ENCODE results near the gene SRPRA. TPM values are rescaled to one million over a fixed set of nuclear protein-coding genes. Genes with fewer than 3 reads are reported as not detected.
A peak's percentile ranks its signal among the peaks of the same experiment; 100 is the strongest.

The SRPRA gene
- total RNA-seq, 2 donors from 2014 or later: 120 to 191 TPM

- no peaks in the 10 kb centered on the region for H3K27me3 ChIP-seq
- peak overlapping the region in 2 of 4 donors; percentile 11 to 42 for H3K27ac ChIP-seq
- intact Hi-C loops (cut with DNase I): no loop called here
- ATAC-seq: no peak
- H3K36me3 ChIP-seq (replicated peaks in 1 of 2; ENCODE audit: insufficient read depth in 1 of 2, low read depth in 2 of 2): no peaks in the 10 kb centered on the region
- no peak for TF ChIP-seq CTCF (IDR thresholded peaks at IDR 0.05)
- H3K4me1 ChIP-seq: peaks cover 20% of the 10 kb centered on the region
- no peak overlapping the region for H3K4me3 ChIP-seq
- no peaks in the 10 kb centered on the region for H3K9me3 ChIP-seq
- DNase-seq: no peak
- WGBS, 2 donors: 44 to 53% methylated on average over 4 of the region's 4 CpGs
Measured at GRCh38 chr11:126308271-126308671, 39.6 kb upstream of the SRPRA start.

- intact Hi-C loops (cut with DNase I): no loop called here
- 19 to 33% methylated on average over 5 of the region's 5 CpGs for WGBS, 2 donors
- TF ChIP-seq POLR2A (IDR thresholded peaks at IDR 0.05): no peak
- TF ChIP-seq CTCF (IDR thresholded peaks at IDR 0.05): peak in 4 of 7 experiments; percentile 10 to 49 (median 39)
- H3K4me3 ChIP-seq: no peak overlapping the region
- H3K4me1 ChIP-seq: peaks cover 25% of the 10 kb centered on the region
- ATAC-seq (no peak), DNase-seq (peak in 2 of 4 donors; percentile 54 to 61)
- peak overlapping the region in 1 of 4 donors; percentile 42 for H3K27ac ChIP-seq
- no peaks in the 10 kb centered on the region for H3K9me3 ChIP-seq
- no peaks in the 10 kb centered on the region for H3K27me3 ChIP-seq
- no peaks in the 10 kb centered on the region for H3K36me3 ChIP-seq (replicated peaks in 1 of 2; ENCODE audit: insufficient read depth in 1 of 2, low read depth in 2 of 2)
Measured at GRCh38 chr11:126307706-126308105, 39.0 kb upstream of the SRPRA start.

- Histone ChIP-seq H3K36me3 (replicated peaks in 1 of 2; ENCODE audit: insufficient read depth in 1 of 2, low read depth in 2 of 2) (no peaks in the 10 kb centered on the region), H3K9me3 (no peaks in the 10 kb centered on the region), H3K27ac (no peak overlapping the region), H3K4me1 (peaks cover 23% of the 10 kb centered on the region), H3K4me3 (no peak overlapping the region), H3K27me3 (no peaks in the 10 kb centered on the region)
- ATAC-seq: no peak
- intact Hi-C loops (cut with DNase I): no loop called here
- DNase-seq: no peak
- 85 to 90% methylated on average over 4 of the region's 4 CpGs for WGBS, 2 donors
- no peak for TF ChIP-seq POLR2A (IDR thresholded peaks at IDR 0.05)
- no peak for TF ChIP-seq CTCF (IDR thresholded peaks at IDR 0.05)
Measured at GRCh38 chr11:126305699-126306098, 37.0 kb upstream of the SRPRA start.

- H3K36me3 ChIP-seq (replicated peaks in 1 of 2; ENCODE audit: insufficient read depth in 1 of 2, low read depth in 2 of 2): no peaks in the 10 kb centered on the region
- no peak for DNase-seq
- WGBS, 2 donors: 27 to 41% methylated on average over 12 of the region's 12 CpGs
- ATAC-seq: no peak
- peak overlapping the region; percentile 71 to 90 (median 86) for H3K27ac ChIP-seq
- peaks cover 19% of the 10 kb centered on the region for H3K4me1 ChIP-seq
- TF ChIP-seq CTCF (IDR thresholded peaks at IDR 0.05) (no peak), POLR2A (IDR thresholded peaks at IDR 0.05) (no peak)
- H3K4me3 ChIP-seq: peak overlapping the region; percentile 53 to 79
- no peaks in the 10 kb centered on the region for H3K27me3 ChIP-seq
- no peaks in the 10 kb centered on the region for H3K9me3 ChIP-seq
- intact Hi-C loops (cut with DNase I): no loop called here
Measured at GRCh38 chr11:126304457-126305075, 35.9 kb upstream of the SRPRA start.
